WTC11 (cell line): ENCODE data around the gene ABI3. TPM values are rescaled to one million over a fixed set of nuclear protein-coding genes. Genes with fewer than 3 reads are reported as not detected.

ENCODE experiments used
- ATAC-seq: fragments of 200-7000 bp; cut with Tn5 transposase; 2 replicates; pipeline ENCODE4 v1.10.0; 2021; ENCODE audit warnings: mild to moderate bottlenecking, moderate library complexity
- CTCF ChIA-PET: fragments of 300-600 bp; sonication (Branson Sonifier 250); formaldehyde crosslinking; loops from one replicate; lab custom pipeline; 2021; ENCODE audit warnings: antibody characterized with exemption; lab: Charles Lee
- POLR2A ChIA-PET: fragments of 350-600 bp; sonication (Branson Sonifier 250); formaldehyde crosslinking; loops from one replicate; lab custom pipeline; 2021; ENCODE audit warnings: antibody characterized with exemption; lab: Charles Lee
- DNase-seq: peaks from one replicate; pipeline ENCODE4 v3.0.0; 2021; ENCODE audit warnings: low spot score
- H3K27ac Mint-ChIP-seq: 2 replicates; pipeline ENCODE4 v1.8.0; 2021; ENCODE audit warnings: mixed read lengths
- H3K27me3 Mint-ChIP-seq: 2 replicates; pipeline ENCODE4 v1.8.0; 2021; ENCODE audit warnings: low read depth, mild to moderate bottlenecking, moderate library complexity, mixed read lengths
- H3K36me3 Mint-ChIP-seq: 2 replicates; pipeline ENCODE4 v1.8.0; 2021; ENCODE audit warnings: mixed read lengths
- H3K4me1 Mint-ChIP-seq: 2 replicates; pipeline ENCODE4 v1.8.0; 2022; ENCODE audit warnings: mixed read lengths
- H3K4me3 Mint-ChIP-seq: 2 replicates; pipeline ENCODE4 v1.8.0; 2021; ENCODE audit warnings: mild to moderate bottlenecking, moderate library complexity, mixed read lengths
- H3K9me3 Mint-ChIP-seq: 2 replicates; pipeline ENCODE4 v1.8.0; 2021; ENCODE audit warnings: mixed read lengths
- FOXP1 ChIP-seq: sonication (generic); formaldehyde crosslinking; IDR thresholded peaks from 2 replicates; pipeline ENCODE4 v1.8.0; 2022; ENCODE audit warnings: missing genetic modification reagents, mild to moderate bottlenecking, moderate library complexity, borderline replicate concordance
- NFE2L1 ChIP-seq: sonication (generic); formaldehyde crosslinking; IDR thresholded peaks from 2 replicates; pipeline ENCODE4 v1.8.1; 2023; ENCODE audit warnings: missing genetic modification reagents
- PRRX2 ChIP-seq: fragments of 250-450 bp; sonication (Bioruptor Pico); IDR thresholded peaks from 2 replicates; pipeline ENCODE4 v1.8.0; 2021; ENCODE audit warnings: mild to moderate bottlenecking
- total RNA-seq: library from RNA; stranded (reverse); gene quantifications from 3 replicates; pipeline ENCODE4 v1.2.3, GENCODE V29; 2021
- TF ChIP-seq, protein P1 (sequence below): sonication (generic); formaldehyde crosslinking; IDR thresholded peaks from 2 replicates; pipeline ENCODE4 v1.8.0; 2022; ENCODE audit warnings: missing genetic modification reagents
- TF ChIP-seq, protein P2 (sequence below): sonication (generic); formaldehyde crosslinking; IDR thresholded peaks from 2 replicates; pipeline ENCODE4 v1.8.1; 2023; ENCODE audit warnings: mild to moderate bottlenecking, moderate library complexity, missing genetic modification reagents
- TF ChIP-seq, protein P3 (sequence below): sonication (generic); formaldehyde crosslinking; IDR thresholded peaks from 2 replicates; pipeline ENCODE4 v1.8.1; 2023; ENCODE audit warnings: mild to moderate bottlenecking, missing genetic modification reagents, moderate library complexity
- TF ChIP-seq, protein P4 (sequence below): sonication (generic); formaldehyde crosslinking; IDR thresholded peaks from 2 replicates; pipeline ENCODE4 v1.8.1; 2022; ENCODE audit warnings: low read depth, missing genetic modification reagents, borderline replicate concordance
- TF ChIP-seq, protein P5 (sequence below): sonication (generic); formaldehyde crosslinking; IDR thresholded peaks from 2 replicates; pipeline ENCODE4 v1.8.0; 2022; ENCODE audit warnings: mild to moderate bottlenecking, missing genetic modification reagents
- TF ChIP-seq, protein P6 (sequence below): sonication (generic); formaldehyde crosslinking; IDR thresholded peaks from 2 replicates; pipeline ENCODE4 v1.8.0; 2022; ENCODE audit warnings: mild to moderate bottlenecking, missing genetic modification reagents

Gene ABI3
- total RNA-seq, 1 experiment from 2014 or later: 1.5 TPM

DNA sequence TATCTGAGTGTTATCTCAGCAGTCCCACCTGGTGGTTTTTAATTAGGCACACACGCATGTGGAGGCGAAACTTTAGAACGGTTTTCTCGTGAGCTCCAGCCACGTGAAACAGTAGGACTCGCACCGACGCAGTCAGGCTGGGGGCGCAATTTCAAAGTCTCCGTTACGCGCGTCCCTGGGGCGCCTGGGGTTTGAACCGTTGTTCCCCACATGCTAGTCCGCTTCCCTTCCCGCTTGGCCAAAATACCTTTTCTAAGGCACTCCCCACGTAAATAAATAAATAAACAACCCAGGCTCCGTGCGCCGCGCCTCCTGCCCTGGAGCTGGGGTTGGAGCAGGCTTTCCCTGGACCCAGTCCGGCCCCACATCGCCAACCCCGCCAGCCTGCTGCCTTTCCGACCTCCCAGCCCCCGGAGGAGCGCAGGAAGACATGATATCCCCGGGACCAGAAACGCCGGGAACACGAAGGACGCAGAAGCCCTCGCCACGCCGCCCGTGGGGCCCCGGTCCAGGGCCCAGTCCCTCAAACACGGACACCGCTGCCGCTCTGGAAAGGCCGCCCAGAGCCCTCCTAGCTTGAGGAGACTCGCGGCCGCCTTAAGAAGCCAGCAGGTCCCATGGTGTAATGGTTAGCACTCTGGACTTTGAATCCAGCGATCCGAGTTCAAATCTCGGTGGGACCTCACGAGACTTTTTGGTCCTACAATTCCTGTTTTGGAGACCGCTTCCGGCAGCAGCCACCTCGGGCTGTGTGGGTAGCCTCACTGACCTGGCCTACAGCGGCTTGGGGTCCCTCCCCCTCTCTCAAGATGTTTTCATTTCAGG, 18.4 kb upstream of the ABI3 start (continued):
- TF ChIP-seq, protein P1, sequence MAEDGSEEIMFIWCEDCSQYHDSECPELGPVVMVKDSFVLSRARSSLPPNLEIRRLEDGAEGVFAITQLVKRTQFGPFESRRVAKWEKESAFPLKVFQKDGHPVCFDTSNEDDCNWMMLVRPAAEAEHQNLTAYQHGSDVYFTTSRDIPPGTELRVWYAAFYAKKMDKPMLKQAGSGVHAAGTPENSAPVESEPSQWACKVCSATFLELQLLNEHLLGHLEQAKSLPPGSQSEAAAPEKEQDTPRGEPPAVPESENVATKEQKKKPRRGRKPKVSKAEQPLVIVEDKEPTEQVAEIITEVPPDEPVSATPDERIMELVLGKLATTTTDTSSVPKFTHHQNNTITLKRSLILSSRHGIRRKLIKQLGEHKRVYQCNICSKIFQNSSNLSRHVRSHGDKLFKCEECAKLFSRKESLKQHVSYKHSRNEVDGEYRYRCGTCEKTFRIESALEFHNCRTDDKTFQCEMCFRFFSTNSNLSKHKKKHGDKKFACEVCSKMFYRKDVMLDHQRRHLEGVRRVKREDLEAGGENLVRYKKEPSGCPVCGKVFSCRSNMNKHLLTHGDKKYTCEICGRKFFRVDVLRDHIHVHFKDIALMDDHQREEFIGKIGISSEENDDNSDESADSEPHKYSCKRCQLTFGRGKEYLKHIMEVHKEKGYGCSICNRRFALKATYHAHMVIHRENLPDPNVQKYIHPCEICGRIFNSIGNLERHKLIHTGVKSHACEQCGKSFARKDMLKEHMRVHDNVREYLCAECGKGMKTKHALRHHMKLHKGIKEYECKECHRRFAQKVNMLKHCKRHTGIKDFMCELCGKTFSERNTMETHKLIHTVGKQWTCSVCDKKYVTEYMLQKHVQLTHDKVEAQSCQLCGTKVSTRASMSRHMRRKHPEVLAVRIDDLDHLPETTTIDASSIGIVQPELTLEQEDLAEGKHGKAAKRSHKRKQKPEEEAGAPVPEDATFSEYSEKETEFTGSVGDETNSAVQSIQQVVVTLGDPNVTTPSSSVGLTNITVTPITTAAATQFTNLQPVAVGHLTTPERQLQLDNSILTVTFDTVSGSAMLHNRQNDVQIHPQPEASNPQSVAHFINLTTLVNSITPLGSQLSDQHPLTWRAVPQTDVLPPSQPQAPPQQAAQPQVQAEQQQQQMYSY (CRISPR knock-in tag): peak; percentile 32; the same call in 1 of the 2 replicates
- 0 out of 2 replicates have a peak, but pooled peaks have one; percentile 13 for TF ChIP-seq NFE2L1 (CRISPR knock-in tag)
- peak; percentile 14; the same call in 1 of the 2 replicates for TF ChIP-seq PRRX2 (CRISPR knock-in tag)
- TF ChIP-seq, protein P2, sequence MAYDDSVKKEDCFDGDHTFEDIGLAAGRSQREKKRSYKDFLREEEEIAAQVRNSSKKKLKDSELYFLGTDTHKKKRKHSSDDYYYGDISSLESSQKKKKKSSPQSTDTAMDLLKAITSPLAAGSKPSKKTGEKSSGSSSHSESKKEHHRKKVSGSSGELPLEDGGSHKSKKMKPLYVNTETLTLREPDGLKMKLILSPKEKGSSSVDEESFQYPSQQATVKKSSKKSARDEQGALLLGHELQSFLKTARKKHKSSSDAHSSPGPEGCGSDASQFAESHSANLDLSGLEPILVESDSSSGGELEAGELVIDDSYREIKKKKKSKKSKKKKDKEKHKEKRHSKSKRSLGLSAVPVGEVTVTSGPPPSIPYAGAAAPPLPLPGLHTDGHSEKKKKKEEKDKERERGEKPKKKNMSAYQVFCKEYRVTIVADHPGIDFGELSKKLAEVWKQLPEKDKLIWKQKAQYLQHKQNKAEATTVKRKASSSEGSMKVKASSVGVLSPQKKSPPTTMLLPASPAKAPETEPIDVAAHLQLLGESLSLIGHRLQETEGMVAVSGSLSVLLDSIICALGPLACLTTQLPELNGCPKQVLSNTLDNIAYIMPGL (CRISPR knock-in tag): peak; percentile 98
- peak; percentile 87; the same call in 1 of the 2 replicates for TF ChIP-seq FOXP1 (CRISPR knock-in tag)

DNA sequence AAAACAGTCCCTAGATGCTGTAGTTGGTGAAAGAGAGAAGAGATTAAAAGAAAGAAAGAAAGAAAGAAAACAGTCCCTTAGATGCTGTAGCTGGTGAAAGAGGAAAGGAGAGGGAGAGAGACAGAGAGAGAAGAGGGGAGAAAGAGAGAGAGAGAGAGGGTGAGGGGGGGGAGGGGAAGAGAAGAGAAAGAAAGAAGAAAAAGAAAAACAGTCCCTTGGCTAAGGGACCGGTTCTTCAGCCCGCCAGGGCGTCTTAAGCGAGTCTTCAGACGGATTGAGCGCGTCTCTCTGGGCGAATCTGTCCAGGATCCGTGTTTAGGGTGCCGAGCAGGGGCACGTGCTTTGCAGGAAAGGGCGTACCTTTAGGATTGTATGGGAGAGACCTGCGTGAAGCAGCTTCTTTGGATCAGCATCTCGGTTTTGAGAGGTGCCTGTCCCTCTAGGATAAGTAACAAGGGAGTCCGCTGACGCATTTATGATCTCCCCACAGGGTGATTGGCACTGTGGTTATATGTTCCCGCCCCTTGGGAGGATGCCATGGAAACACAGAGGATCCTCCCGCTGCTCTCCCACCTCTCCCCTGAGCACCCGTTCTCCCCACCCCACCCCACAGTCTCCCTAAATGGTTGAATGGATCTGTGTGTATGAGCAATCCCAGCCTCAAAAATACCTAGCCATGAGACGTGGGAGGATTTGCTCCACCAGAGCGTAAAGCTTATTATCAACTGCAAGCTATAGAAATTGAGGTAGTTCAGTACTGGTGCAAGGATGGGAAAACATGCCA, 16.8 kb upstream of the ABI3 start:
- H3K4me1 Mint-ChIP-seq: peaks cover 10% of the 10 kb centered on the region
- peak overlapping the region; percentile 96 for H3K4me3 Mint-ChIP-seq
- CTCF ChIA-PET: interaction anchor here (1.2 to 3.2 kb wide), 4 partner anchors 13 to 35 kb away, joined by 4 to 26 read pairs (median 6); partner anchors contain the start of gene PHOSPHO1
- peak; percentile 4 for ATAC-seq
- TF ChIP-seq, protein P2 (CRISPR knock-in tag): no peak
- TF ChIP-seq, protein P3, sequence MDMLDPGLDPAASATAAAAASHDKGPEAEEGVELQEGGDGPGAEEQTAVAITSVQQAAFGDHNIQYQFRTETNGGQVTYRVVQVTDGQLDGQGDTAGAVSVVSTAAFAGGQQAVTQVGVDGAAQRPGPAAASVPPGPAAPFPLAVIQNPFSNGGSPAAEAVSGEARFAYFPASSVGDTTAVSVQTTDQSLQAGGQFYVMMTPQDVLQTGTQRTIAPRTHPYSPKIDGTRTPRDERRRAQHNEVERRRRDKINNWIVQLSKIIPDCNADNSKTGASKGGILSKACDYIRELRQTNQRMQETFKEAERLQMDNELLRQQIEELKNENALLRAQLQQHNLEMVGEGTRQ: 0 out of 2 replicates have a peak, but pooled peaks have one; percentile 35
- TF ChIP-seq, protein P4, sequence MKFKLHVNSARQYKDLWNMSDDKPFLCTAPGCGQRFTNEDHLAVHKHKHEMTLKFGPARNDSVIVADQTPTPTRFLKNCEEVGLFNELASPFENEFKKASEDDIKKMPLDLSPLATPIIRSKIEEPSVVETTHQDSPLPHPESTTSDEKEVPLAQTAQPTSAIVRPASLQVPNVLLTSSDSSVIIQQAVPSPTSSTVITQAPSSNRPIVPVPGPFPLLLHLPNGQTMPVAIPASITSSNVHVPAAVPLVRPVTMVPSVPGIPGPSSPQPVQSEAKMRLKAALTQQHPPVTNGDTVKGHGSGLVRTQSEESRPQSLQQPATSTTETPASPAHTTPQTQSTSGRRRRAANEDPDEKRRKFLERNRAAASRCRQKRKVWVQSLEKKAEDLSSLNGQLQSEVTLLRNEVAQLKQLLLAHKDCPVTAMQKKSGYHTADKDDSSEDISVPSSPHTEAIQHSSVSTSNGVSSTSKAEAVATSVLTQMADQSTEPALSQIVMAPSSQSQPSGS (CRISPR knock-in tag): no peak
- TF ChIP-seq, protein P5, sequence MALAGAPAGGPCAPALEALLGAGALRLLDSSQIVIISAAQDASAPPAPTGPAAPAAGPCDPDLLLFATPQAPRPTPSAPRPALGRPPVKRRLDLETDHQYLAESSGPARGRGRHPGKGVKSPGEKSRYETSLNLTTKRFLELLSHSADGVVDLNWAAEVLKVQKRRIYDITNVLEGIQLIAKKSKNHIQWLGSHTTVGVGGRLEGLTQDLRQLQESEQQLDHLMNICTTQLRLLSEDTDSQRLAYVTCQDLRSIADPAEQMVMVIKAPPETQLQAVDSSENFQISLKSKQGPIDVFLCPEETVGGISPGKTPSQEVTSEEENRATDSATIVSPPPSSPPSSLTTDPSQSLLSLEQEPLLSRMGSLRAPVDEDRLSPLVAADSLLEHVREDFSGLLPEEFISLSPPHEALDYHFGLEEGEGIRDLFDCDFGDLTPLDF (CRISPR knock-in tag): no peak
- TF ChIP-seq, protein P6, sequence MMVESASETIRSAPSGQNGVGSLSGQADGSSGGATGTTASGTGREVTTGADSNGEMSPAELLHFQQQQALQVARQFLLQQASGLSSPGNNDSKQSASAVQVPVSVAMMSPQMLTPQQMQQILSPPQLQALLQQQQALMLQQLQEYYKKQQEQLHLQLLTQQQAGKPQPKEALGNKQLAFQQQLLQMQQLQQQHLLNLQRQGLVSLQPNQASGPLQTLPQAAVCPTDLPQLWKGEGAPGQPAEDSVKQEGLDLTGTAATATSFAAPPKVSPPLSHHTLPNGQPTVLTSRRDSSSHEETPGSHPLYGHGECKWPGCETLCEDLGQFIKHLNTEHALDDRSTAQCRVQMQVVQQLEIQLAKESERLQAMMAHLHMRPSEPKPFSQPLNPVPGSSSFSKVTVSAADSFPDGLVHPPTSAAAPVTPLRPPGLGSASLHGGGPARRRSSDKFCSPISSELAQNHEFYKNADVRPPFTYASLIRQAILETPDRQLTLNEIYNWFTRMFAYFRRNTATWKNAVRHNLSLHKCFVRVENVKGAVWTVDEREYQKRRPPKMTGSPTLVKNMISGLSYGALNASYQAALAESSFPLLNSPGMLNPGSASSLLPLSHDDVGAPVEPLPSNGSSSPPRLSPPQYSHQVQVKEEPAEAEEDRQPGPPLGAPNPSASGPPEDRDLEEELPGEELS: no peak
- no peaks in the 10 kb centered on the region; the same call in 1 of the 2 replicates for H3K27me3 Mint-ChIP-seq
- peak; percentile 49 for DNase-seq
- H3K36me3 Mint-ChIP-seq: no peaks in the 10 kb centered on the region
- POLR2A ChIA-PET: interaction anchor here (0.7 kb wide), 2 partner anchors 100 to 718 kb away, joined by 3 to 4 read pairs; no protein-coding TSS in a partner anchor
- peak overlapping the region; percentile 98 for H3K27ac Mint-ChIP-seq
- no peaks in the 10 kb centered on the region for H3K9me3 Mint-ChIP-seq
